ENCODE results near the gene CRIM1. TPM values are rescaled to one million over a fixed set of nuclear protein-coding genes. Genes with fewer than 3 reads are reported as not detected.
A peak's percentile ranks its signal among the peaks of the same experiment; 100 is the strongest.

Gene CRIM1
- total RNA-seq, 8 experiments from 2014 or later = 15.1 to 61.1 (median 24.3) TPM

DNA sequence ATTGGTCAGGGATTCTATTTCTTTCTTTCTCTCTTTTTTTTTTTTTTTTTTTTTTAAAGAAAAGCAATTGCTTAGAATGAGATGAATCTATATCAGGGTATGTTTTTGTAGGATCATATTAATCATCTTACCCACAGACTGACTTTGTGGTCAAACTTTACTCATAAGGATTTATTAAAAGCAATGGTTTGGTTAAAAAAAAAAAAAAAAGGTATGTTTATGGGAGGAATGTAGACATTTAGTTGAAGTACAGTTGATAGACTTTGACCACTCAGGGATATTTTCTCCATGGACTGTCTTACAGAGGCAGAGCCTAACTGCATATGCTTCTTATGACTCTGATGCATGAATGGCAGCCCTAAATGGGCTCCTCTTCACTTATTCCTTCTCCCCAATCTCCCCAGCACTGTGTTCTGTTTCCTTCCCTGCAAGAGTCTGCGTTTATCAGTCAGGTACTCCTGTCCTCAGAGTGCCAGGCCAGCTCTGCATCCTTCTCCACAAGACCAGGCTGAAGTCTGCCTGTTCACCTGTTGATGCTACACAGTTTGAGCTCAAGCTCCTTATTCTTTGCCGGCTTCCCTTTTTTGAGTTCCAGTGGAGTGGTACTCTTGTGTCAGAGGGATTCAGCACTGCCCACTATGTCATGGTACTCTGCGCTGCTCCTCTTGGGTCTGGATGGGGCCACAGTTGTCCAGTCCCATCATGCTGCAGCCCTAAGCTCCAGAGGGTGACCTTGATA, 24.3 kb downstream of the CRIM1 start:
- Histone ChIP-seq H3K4me1 (replicated peaks in 1 of 2) (peaks cover 24 to 30% of the 10 kb centered on the region in 2 donors), H3K27ac (no peak overlapping the region), H3K4me3 (no peak overlapping the region)
- ATAC-seq (replicated peaks in 6 of 8) = no peak
- in situ Hi-C loops (cut with MboI; ENCODE audit: low pct_unique_long_range_greater_than_20kb in 2 of 9, low sequenced_read_pairs in 9 of 9, unreplicated experiment in 9 of 9) = no loop called here
- 80 to 100% (median 100%) methylated on average over 1 to 2 of the region's 3 CpGs; no CpG with 5 or more reads in 2 of the 10 experiments for WGBS, 10 experiments

DNA sequence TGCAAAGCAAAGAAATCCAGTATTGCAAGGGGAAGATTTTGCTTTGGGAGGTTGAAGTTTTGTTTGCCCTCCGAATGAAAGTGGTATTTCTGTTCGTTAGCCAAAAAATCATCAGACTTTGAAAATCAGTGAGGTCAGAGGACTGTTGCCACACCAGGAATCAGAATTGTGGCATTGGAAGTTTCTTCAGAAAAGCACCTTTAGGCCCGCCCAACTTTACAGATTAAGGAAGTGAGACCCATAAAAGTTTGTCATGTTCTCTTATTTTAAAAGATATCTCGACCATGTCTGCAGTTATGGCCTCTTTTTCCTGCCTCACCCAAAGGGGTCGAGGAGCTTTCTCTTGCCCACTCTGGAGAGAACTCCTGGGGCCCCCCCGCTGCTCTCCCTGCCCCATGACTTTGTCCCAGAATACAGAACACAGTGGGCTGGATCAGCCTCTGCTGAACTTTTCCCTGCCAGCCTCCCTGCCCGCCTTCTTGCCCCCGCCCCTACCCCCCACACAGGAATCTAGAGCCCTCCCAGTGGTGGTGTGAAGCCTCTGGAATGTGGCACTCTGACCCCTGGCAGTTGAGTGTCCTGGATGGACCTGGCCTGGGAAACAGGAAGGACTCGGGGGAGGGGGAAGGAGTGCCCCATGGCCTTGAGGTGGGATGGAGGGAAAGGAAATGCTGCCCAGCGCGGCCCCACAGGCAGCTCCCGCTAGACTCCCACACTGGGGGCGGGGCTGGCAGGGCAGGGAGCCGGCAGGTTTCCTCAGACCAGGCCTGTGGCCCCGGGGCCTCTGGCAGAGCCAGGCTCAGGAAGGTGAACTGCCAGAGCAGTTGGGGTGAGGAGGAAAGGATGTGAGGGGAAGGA, 25.3 kb downstream of the CRIM1 start:
- H3K4me3 ChIP-seq = no peak overlapping the region
- peaks cover 28 to 31% of the 10 kb centered on the region in 2 donors for H3K4me1 ChIP-seq (replicated peaks in 1 of 2)
- in situ Hi-C loops (cut with MboI; ENCODE audit: low pct_unique_long_range_greater_than_20kb in 2 of 9, low sequenced_read_pairs in 9 of 9, unreplicated experiment in 9 of 9) = no loop called here
- ATAC-seq (replicated peaks in 6 of 8) = no peak
- WGBS, 10 experiments = 77 to 100% (median 89%) methylated on average over 1 to 6 of the region's 15 CpGs; no CpG with 5 or more reads in 3 of the 10 experiments
- H3K27ac ChIP-seq = no peak overlapping the region

DNA sequence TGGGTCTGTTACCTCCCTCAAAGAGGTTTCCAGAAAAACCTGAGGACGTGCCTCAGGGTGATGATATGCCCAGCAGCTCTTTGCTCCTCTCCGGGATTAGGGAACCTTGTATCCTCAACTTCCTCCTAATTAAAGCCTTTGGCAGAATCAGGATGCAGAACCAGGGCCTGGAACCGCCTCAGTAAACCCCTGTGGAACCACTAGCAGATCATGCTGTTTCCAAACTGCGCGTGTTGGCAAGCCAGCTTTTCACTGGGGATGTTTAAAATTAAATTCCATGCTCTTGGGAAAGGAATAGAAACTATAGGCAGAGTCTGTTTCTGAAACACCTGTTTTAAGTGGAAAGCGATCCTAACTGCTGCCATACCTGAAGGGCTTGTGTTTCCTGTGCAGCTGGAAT, 26.4 kb downstream of the CRIM1 start:
- Histone ChIP-seq H3K4me1 (replicated peaks in 1 of 2) (peaks cover 21 to 27% of the 10 kb centered on the region in 2 donors), H3K4me3 (no peak overlapping the region), H3K27ac (no peak overlapping the region)
- no peak for ATAC-seq (replicated peaks in 6 of 8)
- in situ Hi-C loops (cut with MboI; ENCODE audit: low pct_unique_long_range_greater_than_20kb in 2 of 9, low sequenced_read_pairs in 9 of 9, unreplicated experiment in 9 of 9) = no loop called here
- WGBS, 10 experiments = 60 to 100% (median 83%) methylated on average over 1 to 5 of the region's 6 CpGs; no CpG with 5 or more reads in 1 of the 10 experiments

- WGBS, 10 experiments = 0 to 100% (median 50%) methylated on average over 1 to 2 of the region's 2 CpGs; no CpG with 5 or more reads in 3 of the 10 experiments
- in situ Hi-C loops (cut with MboI; ENCODE audit: low pct_unique_long_range_greater_than_20kb in 2 of 9, low sequenced_read_pairs in 9 of 9, unreplicated experiment in 9 of 9) = no loop called here
- ATAC-seq (replicated peaks in 6 of 8) = no peak
- Histone ChIP-seq H3K4me1 (replicated peaks in 1 of 2) (peaks cover 21 to 27% of the 10 kb centered on the region in 2 donors), H3K4me3 (no peak overlapping the region), H3K27ac (no peak overlapping the region)
Measured at GRCh38 chr2:36382472-36382871, 26.9 kb downstream of the CRIM1 start.

- ATAC-seq (replicated peaks in 6 of 8) = no peak
- 50 to 100% (median 86%) methylated on average over 1 to 4 of the region's 4 CpGs; no CpG with 5 or more reads in 2 of the 10 experiments for WGBS, 10 experiments
- Histone ChIP-seq H3K4me1 (replicated peaks in 1 of 2) (peaks cover 21 to 35% of the 10 kb centered on the region in 2 donors), H3K27ac (no peak overlapping the region), H3K4me3 (no peak overlapping the region)
- in situ Hi-C loops (cut with MboI; ENCODE audit: low pct_unique_long_range_greater_than_20kb in 2 of 9, low sequenced_read_pairs in 9 of 9, unreplicated experiment in 9 of 9) = no loop called here
Measured at GRCh38 chr2:36383726-36384125, 28.1 kb downstream of the CRIM1 start.

DNA sequence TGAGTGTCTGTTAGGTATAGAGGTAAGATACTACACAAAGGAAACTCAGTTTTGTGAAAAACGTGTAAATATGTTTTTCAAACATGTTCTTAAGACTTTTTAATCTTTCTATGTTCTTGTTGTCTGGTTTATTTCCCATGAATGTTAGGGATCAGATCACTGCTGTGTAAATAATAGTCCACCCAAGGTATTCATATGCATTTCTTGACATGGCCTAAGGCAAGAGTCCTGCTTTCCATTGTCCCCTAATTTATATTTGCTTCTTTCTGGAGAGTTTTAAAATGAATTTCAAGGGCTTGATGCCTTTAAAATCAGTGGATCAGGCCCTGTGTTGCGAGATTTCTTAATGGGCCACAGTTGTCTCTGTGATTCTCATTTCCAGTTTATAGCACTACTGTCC, 28.9 kb downstream of the CRIM1 start:
- Histone ChIP-seq H3K4me1 (replicated peaks in 1 of 2) (peaks cover 21 to 35% of the 10 kb centered on the region in 2 donors), H3K27ac (no peak overlapping the region), H3K4me3 (no peak overlapping the region)
- 41 to 100% (median 82%) methylated on average over 1 to 2 of the region's 2 CpGs; no CpG with 5 or more reads in 2 of the 10 experiments for WGBS, 10 experiments
- ATAC-seq (replicated peaks in 6 of 8) = peak in 3 of 8 experiments; percentile 33 to 67 (median 43)
- in situ Hi-C loops (cut with MboI; ENCODE audit: low pct_unique_long_range_greater_than_20kb in 2 of 9, low sequenced_read_pairs in 9 of 9, unreplicated experiment in 9 of 9) = no loop called here

DNA sequence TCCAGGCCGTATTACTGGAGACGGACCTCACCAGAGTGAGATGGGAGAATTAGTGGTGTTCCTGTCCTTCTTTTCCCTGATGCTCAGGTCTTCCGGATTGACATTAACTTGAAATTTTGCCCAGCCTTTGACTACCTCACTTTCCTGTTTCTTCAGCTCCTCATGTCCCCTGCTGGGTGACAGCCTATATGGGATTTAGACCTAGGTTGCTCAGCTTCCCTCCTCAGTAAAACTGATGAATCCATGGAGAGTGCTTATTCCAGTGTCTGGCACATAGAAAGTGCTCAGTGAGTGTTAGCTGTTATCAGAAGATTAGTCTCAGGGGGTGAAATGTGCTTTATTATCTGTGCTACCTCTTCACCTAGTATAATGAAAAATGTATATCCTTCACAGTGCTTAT, 30.0 kb downstream of the CRIM1 start:
- in situ Hi-C loops (cut with MboI; ENCODE audit: low pct_unique_long_range_greater_than_20kb in 2 of 9, low sequenced_read_pairs in 9 of 9, unreplicated experiment in 9 of 9) = no loop called here
- Histone ChIP-seq H3K27ac (no peak overlapping the region), H3K4me3 (no peak overlapping the region), H3K4me1 (replicated peaks in 1 of 2) (peaks cover 23 to 39% of the 10 kb centered on the region in 2 donors)
- ATAC-seq (replicated peaks in 6 of 8) = no peak
- WGBS, 10 experiments = 80 to 100% (median 94%) methylated on average over 1 to 3 of the region's 3 CpGs; no CpG with 5 or more reads in 4 of the 10 experiments

GRCh38 chr2:36387258-36387916, 31.8 kb downstream of the CRIM1 start:
- no peak for ATAC-seq (replicated peaks in 6 of 8)
- peaks cover 18 to 39% of the 10 kb centered on the region in 2 donors for H3K4me1 ChIP-seq (replicated peaks in 1 of 2)
- no peak overlapping the region for H3K4me3 ChIP-seq
- no peak overlapping the region for H3K27ac ChIP-seq
- in situ Hi-C loops (cut with MboI; ENCODE audit: low pct_unique_long_range_greater_than_20kb in 2 of 9, low sequenced_read_pairs in 9 of 9, unreplicated experiment in 9 of 9) = no loop called here
- 80 to 100% (median 94%) methylated on average over 1 to 2 of the region's 2 CpGs for WGBS, 10 experiments

DNA sequence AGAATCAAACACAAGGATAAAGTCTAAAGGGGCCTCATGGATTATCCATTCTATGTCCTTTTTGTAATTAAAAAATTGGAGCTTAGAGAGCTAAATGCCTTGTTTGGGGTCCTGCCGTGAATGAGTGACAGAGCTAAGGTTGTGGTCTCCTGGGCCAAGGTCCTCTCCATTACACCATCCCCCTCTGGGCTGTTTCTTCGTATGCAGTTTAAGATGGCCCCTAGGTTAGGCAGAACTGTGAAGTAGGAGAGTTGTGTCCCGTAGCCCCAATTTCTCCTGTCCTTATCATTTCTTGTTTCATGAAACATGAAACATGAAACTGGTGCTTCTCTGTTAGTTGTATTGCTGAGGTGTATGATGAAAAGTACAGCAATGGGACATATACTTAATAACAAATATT, 32.9 kb downstream of the CRIM1 start:
- Histone ChIP-seq H3K4me1 (replicated peaks in 1 of 2) (peaks cover 24 to 45% of the 10 kb centered on the region in 2 donors), H3K27ac (no peak overlapping the region), H3K4me3 (no peak overlapping the region)
- WGBS, 10 experiments = 76 to 100% (median 98%) methylated on average over 1 to 3 of the region's 3 CpGs; no CpG with 5 or more reads in 2 of the 10 experiments
- in situ Hi-C loops (cut with MboI; ENCODE audit: low pct_unique_long_range_greater_than_20kb in 2 of 9, low sequenced_read_pairs in 9 of 9, unreplicated experiment in 9 of 9) = no loop called here
- no peak for ATAC-seq (replicated peaks in 6 of 8)

DNA sequence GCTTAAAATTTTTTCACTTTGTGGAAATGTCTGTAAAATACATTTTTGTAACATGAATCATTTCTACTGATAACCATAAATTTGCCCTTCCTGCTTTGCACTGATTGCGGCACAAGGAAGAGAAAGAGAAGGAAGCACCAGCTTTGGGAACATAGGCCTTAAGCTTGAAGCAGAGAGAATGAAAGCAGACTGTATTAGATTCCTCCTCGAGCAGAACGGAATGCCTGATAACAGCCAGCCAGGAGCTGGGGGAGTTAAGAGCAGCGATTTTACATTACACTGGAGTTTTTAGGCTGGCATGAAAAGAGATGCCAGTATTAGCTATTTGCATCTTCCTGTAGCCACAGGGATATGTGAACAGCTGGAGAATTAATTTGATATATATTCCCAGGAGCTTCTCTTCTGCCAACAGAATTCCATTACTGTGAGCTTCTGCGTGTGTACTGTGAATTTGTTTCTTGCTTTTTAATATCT, 33.5 kb downstream of the CRIM1 start:
- WGBS, 10 experiments = 9 to 100% (median 68%) methylated on average over 1 to 5 of the region's 5 CpGs; no CpG with 5 or more reads in 1 of the 10 experiments
- H3K4me3 ChIP-seq = no peak overlapping the region

DNA sequence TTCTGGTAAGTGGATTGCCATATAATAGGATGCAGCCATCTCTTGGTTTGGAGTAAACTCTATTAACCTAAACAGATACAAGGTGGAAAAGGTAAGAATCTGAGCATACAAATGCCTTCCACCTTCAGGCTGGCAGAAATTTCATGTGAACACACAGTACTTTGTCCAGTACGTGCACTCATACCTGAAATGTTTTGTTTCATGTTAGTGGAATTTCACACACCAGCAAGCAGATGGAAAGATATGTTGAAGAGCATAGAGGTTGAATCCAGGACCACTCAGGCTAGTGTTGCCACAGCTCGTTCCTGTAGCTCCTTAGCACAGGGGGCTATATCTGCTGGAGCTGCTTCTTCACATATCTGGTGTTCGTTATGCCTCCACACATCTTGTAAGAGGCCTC, 34.0 kb downstream of the CRIM1 start:
- ATAC-seq (replicated peaks in 6 of 8) = no peak
- Histone ChIP-seq H3K4me3 (no peak overlapping the region), H3K27ac (peak overlapping the region in 1 of 2 donors; percentile 12), H3K4me1 (replicated peaks in 1 of 2) (peaks cover 17 to 46% of the 10 kb centered on the region in 2 donors)
- 83 to 100% (median 100%) methylated on average over 1 to 3 of the region's 3 CpGs; no CpG with 5 or more reads in 2 of the 10 experiments for WGBS, 10 experiments
- in situ Hi-C loops (cut with MboI; ENCODE audit: low pct_unique_long_range_greater_than_20kb in 2 of 9, low sequenced_read_pairs in 9 of 9, unreplicated experiment in 9 of 9) = no loop called here

More for the DNA sequence above, 33.5 kb downstream of the CRIM1 start:
- peak in 6 of 8 experiments; percentile 23 to 55 (median 36) for ATAC-seq (replicated peaks in 6 of 8)
- in situ Hi-C loops (cut with MboI; ENCODE audit: low pct_unique_long_range_greater_than_20kb in 2 of 9, low sequenced_read_pairs in 9 of 9, unreplicated experiment in 9 of 9) = no loop called here
- H3K4me1 ChIP-seq (replicated peaks in 1 of 2) = peaks cover 20 to 48% of the 10 kb centered on the region in 2 donors
- H3K27ac ChIP-seq = peak overlapping the region in 1 of 2 donors; percentile 12

DNA sequence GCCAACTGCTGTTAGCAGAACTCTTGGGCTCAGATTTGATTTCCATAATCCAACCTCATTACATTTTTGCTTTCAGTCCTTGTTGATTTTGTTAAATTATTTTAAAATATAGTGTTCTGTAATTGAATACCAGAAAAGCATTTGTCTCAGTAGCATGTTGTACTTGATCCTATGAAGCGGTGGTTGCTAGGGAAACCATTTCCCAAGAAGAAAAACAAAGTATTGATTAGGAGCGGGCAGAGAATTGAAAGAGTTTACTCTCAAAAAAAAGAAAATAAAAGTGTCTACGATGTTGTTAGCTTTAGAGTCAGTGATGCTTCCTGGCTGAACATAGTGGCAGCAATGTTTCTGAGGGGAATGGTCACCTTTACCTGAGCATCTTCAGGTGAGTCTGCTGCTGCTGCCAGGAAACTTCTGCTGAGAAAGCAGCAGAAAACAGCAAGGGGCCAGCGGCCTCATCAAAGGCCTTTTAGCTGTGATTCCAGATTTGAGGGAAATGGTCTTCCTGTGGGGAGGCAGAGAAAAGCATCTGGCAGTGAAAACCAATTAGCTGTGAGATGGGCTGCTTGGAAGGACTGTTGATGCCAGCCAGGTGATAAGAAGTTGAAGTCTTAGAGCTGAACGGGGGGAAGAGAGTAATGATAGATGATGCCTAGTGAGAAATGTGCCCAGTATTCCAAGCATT, 37.1 kb downstream of the CRIM1 start:
- WGBS, 10 experiments = 50 to 100% (median 86%) methylated on average over 2 to 5 of the region's 5 CpGs; no CpG with 5 or more reads in 1 of the 10 experiments
- H3K4me3 ChIP-seq = no peak overlapping the region
- ATAC-seq (replicated peaks in 6 of 8) = no peak
- in situ Hi-C loops (cut with MboI; ENCODE audit: low pct_unique_long_range_greater_than_20kb in 2 of 9, low sequenced_read_pairs in 9 of 9, unreplicated experiment in 9 of 9) = no loop called here
- no peak overlapping the region for H3K27ac ChIP-seq
- H3K4me1 ChIP-seq (replicated peaks in 1 of 2) = peaks cover 25 to 64% of the 10 kb centered on the region in 2 donors

Measured in motor neuron (in vitro differentiated cells).